Erythroblast (primary cell): Measurements from ENCODE around the gene SEPTIN5.

ENCODE experiments used
- GATA1 ChIP-seq: IDR thresholded peaks from 2 replicates; pipeline ENCODE4 v1.6.1; 2011; ENCODE audit warnings: low read depth, mild to moderate bottlenecking, control low read depth, low read length, moderate library complexity
- POLR2A ChIP-seq: IDR thresholded peaks from 2 replicates; pipeline ENCODE4 v1.6.1; 2011; ENCODE audit warnings: mild to moderate bottlenecking, low read length

DNA sequence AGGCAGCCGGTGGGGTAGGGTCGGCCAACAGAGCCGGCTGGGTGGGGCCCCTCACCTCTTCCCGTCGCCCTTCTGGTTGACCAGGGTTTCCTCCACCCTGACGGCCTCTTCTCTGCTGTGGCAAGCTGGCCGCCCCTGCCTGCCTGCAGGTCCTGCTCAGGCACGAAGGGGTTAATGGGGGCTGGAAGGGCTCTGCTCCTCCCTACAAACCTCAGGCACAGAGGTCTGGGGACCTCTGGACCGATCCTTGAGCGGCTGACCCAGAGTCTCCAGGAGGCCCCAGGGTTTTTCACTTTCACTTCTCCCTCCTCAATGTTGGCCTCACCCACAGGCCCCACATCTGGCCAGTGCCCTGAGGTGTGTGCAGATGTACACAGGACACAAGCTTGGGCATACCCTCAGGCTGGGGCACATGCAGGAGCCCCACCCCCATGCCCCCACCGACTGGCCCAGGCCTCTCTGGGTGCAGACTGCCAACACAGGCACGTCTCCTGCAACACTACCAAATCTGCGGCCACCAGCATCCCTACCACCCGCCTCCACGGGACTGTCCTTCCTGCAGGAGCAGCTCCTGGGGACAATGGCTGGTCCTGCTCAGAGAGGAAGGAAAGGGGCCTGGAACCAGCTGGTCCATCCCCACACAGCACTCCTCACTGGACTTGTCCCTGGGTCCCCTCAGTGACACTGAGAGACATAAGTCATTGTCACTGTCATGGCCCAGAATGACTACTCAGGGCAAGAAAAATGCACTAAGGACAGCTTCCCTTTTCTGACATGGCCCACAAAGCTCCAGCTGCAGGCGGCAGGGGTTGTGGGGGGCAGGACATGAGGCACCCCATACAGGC is 43.1 kb downstream of the SEPTIN5 start:
- TF ChIP-seq POLR2A = no peak
- no peak for TF ChIP-seq GATA1
